Ishikawa (cell line): ENCODE data around the gene FRS2.

Experiments
- TEAD4 ChIP-seq: IDR thresholded peaks from 2 replicates; pipeline ENCODE4 v1.6.1; 2012
- TF ChIP-seq, protein P1 (sequence below): IDR thresholded peaks from 2 replicates; pipeline ENCODE4 v1.6.1; 2012

DNA sequence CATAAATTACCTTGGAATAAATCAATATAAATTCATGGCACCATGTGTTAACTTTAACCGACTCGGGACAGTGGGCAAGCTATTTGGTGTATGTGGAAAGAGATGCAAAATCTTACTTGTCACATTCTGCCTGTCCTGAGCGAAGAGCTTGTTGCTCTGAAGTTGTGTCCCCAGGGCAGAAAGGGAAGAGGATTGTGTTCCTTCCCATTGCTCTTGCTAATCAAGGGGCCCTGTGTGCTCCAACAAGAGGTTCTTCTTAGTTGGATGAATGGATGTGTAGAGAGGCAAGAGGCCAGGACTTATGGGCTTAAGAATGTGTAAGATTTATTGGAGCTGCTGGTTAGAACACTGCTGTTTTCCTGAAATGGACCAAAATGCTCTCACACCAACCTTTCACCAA is 36.5 kb upstream of the FRS2 start:
- TF ChIP-seq TEAD4: no peak
- TF ChIP-seq, protein P1, sequence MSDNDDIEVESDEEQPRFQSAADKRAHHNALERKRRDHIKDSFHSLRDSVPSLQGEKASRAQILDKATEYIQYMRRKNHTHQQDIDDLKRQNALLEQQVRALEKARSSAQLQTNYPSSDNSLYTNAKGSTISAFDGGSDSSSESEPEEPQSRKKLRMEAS: no peak
